NB4 (cell line): ENCODE measurements around the gene ADARB2.

Experiments
- DNase-seq: peaks from one replicate; pipeline ENCODE4 v3.0.0; 2010; ENCODE audit warnings: low read depth
- H3K4me3 ChIP-seq: one replicate; pipeline ENCODE4 v1.5.1; 2011; ENCODE audit warnings: mild to moderate bottlenecking, low read depth, low read length, moderate library complexity
- CTCF ChIP-seq: IDR thresholded peaks from one replicate; pipeline ENCODE4 v1.5.1; 2012; ENCODE audit warnings: low read depth, low read length
- MAX ChIP-seq: IDR thresholded peaks from 2 replicates; pipeline ENCODE4 v1.6.1; 2011; ENCODE audit warnings: low read depth, low read length
- MYC ChIP-seq: IDR thresholded peaks from 2 replicates; pipeline ENCODE4 v1.6.1; 2011; ENCODE audit warnings: low read depth, low read length
- POLR2A ChIP-seq: IDR thresholded peaks from 2 replicates; pipeline ENCODE4 v1.6.1; 2011; ENCODE audit warnings: mild to moderate bottlenecking; ENCODE audit not compliant: insufficient read length; ENCODE audit errors: extremely low read depth

The ADARB2 gene

GRCh38 chr10:1292611-1293031 is 444.7 kb downstream of the ADARB2 start:
- TF ChIP-seq MYC (no peak), MAX (no peak), CTCF (no peak), POLR2A (no peak)

GRCh38 chr10:1291178-1292090 is 445.9 kb downstream of the ADARB2 start:
- H3K4me3 ChIP-seq = no peak overlapping the region
- no peak for TF ChIP-seq POLR2A
- TF ChIP-seq MYC = no peak
- DNase-seq = no peak

More at GRCh38 chr10:1292611-1293031, 444.7 kb downstream of the ADARB2 start:
- H3K4me3 ChIP-seq = no peak overlapping the region
- DNase-seq = no peak

GRCh38 chr10:1290071-1290471 is 447.3 kb downstream of the ADARB2 start:
- TF ChIP-seq MYC (no peak), POLR2A (no peak)
- no peak for DNase-seq
- H3K4me3 ChIP-seq = no peak overlapping the region

- no peak for DNase-seq
- no peak overlapping the region for H3K4me3 ChIP-seq
- TF ChIP-seq CTCF (no peak), MAX (no peak), POLR2A (no peak), MYC (no peak)
Observed at GRCh38 chr10:1289591-1289990, 447.7 kb downstream of the ADARB2 start.

- H3K4me3 ChIP-seq = no peak overlapping the region
- no peak for TF ChIP-seq POLR2A
- TF ChIP-seq CTCF = no peak
- no peak for TF ChIP-seq MYC
- no peak for TF ChIP-seq MAX
- peak; percentile 31 for DNase-seq
Observed at GRCh38 chr10:1287971-1288401, 449.3 kb downstream of the ADARB2 start.

GRCh38 chr10:1287487-1287886 is 449.8 kb downstream of the ADARB2 start:
- no peak for DNase-seq
- TF ChIP-seq MAX = no peak
- TF ChIP-seq MYC = no peak
- TF ChIP-seq CTCF = no peak
- TF ChIP-seq POLR2A = no peak
- no peak overlapping the region for H3K4me3 ChIP-seq

GRCh38 chr10:1284076-1284475 is 453.2 kb downstream of the ADARB2 start:
- no peak overlapping the region for H3K4me3 ChIP-seq
- no peak for DNase-seq
- TF ChIP-seq MYC (no peak), POLR2A (no peak), MAX (no peak), CTCF (no peak)
